H1 (cell line): ENCODE measurements around the gene PLA2G15. TPM values are rescaled to one million over a fixed set of nuclear protein-coding genes. Genes with fewer than 3 reads are reported as not detected.

Experiments
- ASH2L ChIP-seq: fragments of 200-600, 300-600 bp; sonication (generic); IDR thresholded peaks from one replicate; pipeline ENCODE4 v1.7.1; 2017; ENCODE audit warnings: low read length
- CHD7 ChIP-seq: fragments of 300-600 bp; sonication (generic); IDR thresholded peaks from 2 replicates; pipeline ENCODE4 v1.7.1; 2012; ENCODE audit warnings: low read length, moderate library complexity, mild to moderate bottlenecking, inconsistent platforms; ENCODE audit not compliant: insufficient replicate concordance
- CREB1 ChIP-seq: IDR thresholded peaks from 2 replicates; pipeline ENCODE4 v1.6.1; 2012; ENCODE audit warnings: inconsistent platforms
- E2F6 ChIP-seq: IDR thresholded peaks from 2 replicates; pipeline ENCODE4 v1.6.1; 2012; ENCODE audit warnings: inconsistent platforms
- FOSL1 ChIP-seq: IDR thresholded peaks from 2 replicates; pipeline ENCODE4 v1.6.1; 2011; ENCODE audit warnings: mild to moderate bottlenecking, low read depth, low read length, moderate library complexity; ENCODE audit not compliant: insufficient read depth
- HDAC2 ChIP-seq, 2 experiments: fragments of 300-600 bp in 1 of 2; sonication (generic) in 1 of 2; IDR thresholded peaks; 2 replicates each; pipeline ENCODE4 v1.6.1; 2011 to 2012; ENCODE audit warnings: low read depth in 2 of 2, low read length in 2 of 2, mild to moderate bottlenecking in 2 of 2, moderate library complexity in 2 of 2, borderline replicate concordance in 1 of 2, inconsistent platforms in 1 of 2
- SAP30 ChIP-seq: fragments of 300-600 bp; sonication (generic); IDR thresholded peaks from 2 replicates; pipeline ENCODE4 v1.7.1; 2012; ENCODE audit warnings: low read length, moderate library complexity, mild to moderate bottlenecking, inconsistent platforms; ENCODE audit not compliant: insufficient read depth, insufficient replicate concordance
- SIRT6 ChIP-seq: IDR thresholded peaks from one replicate; pipeline ENCODE4 v1.7.1; 2012; ENCODE audit warnings: low read length, inconsistent platforms
- SP1 ChIP-seq: IDR thresholded peaks from 2 replicates; pipeline ENCODE4 v1.6.1; 2011; ENCODE audit warnings: low read depth, low read length
- TCF12 ChIP-seq: IDR thresholded peaks from 2 replicates; pipeline ENCODE4 v1.6.1; 2011; ENCODE audit warnings: low read depth, mild to moderate bottlenecking, low read length
- polyA plus RNA-seq, 7 experiments: library from polyadenylated mRNA; depleted of rRNA in 3 of 7; stranded (reverse) in 5 of 7; unstranded in 2 of 7; fragments of >200 nt in 5 of 7; fragments of 200-250 nt in 2 of 7; gene quantifications; 1 replicate in 5 of 7; 2 replicates in 1 of 7; 4 replicates in 1 of 7; pipeline versions ENCODE4 v1.2.1 to v1.2.3, GENCODE V29; 2011 to 2013; ENCODE audit warnings: missing spikeins in 2 of 7, mixed read lengths in 2 of 7
- total RNA-seq: library from RNA; stranded (reverse); fragmentation: NEBNext Ultra II Directional; extraction: Animal tissue kit (Norgen Biotek cat#: 25700); gene quantifications from 2 replicates; pipeline ENCODE4 v1.2.1, GENCODE V29; 2021

PLA2G15 gene
- total and polyA plus RNA-seq, 2 of the 8 experiments (the other 6 are each of a cell fraction or from before 2014, with no cell fraction given), result 11.2 to 12.0 TPM

- TF ChIP-seq CHD7 (no peak), SP1 (no peak), FOSL1 (no peak), CREB1 (no peak), TCF12 (no peak), SAP30 (no peak), SIRT6 (no peak), ASH2L (no peak), E2F6 (no peak), HDAC2 (IDR thresholded peaks at IDR 0.05; ENCODE audit: borderline replicate concordance in 1 of 2, low read depth in 2 of 2, low read length in 2 of 2) (no peak)
These were observed 10.5 kb downstream of the PLA2G15 start (continued) for GRCh38 chr16:68255712-68256111.
